ENCODE measurements around the gene ADAMTSL1. TPM values are rescaled to one million over a fixed set of nuclear protein-coding genes. Genes with fewer than 3 reads are reported as not detected.

Gene ADAMTSL1
- total RNA-seq, 4 donors from 2014 or later: 2.0 to 7.3 (median 3.7) TPM

DNA sequence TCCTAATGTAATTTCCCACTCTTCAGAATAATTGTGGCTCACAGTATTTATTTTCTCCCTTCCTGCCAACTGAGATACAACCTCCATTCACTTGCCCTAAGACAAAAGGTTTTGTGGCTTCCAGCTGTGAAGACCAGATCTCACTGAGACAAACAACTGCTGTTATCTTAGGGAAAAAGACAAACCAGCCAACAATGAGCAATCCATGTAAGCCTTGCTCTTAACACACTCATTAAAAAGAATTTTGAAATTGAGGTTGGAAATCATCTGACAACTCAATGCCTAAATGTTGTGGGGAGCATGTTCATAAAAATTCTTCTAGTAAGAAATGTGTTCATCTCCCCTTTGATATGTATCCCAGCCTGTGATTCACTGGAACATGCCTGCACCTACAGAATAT lies 132.9 kb downstream of the ADAMTSL1 start:
- no peak for DNase-seq (ENCODE audit: low spot score)
- no peak for ATAC-seq (ENCODE audit: low FRiP score)
- TF ChIP-seq, protein P1, sequence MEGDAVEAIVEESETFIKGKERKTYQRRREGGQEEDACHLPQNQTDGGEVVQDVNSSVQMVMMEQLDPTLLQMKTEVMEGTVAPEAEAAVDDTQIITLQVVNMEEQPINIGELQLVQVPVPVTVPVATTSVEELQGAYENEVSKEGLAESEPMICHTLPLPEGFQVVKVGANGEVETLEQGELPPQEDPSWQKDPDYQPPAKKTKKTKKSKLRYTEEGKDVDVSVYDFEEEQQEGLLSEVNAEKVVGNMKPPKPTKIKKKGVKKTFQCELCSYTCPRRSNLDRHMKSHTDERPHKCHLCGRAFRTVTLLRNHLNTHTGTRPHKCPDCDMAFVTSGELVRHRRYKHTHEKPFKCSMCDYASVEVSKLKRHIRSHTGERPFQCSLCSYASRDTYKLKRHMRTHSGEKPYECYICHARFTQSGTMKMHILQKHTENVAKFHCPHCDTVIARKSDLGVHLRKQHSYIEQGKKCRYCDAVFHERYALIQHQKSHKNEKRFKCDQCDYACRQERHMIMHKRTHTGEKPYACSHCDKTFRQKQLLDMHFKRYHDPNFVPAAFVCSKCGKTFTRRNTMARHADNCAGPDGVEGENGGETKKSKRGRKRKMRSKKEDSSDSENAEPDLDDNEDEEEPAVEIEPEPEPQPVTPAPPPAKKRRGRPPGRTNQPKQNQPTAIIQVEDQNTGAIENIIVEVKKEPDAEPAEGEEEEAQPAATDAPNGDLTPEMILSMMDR (IDR thresholded peaks at IDR 0.05): no peak

DNA sequence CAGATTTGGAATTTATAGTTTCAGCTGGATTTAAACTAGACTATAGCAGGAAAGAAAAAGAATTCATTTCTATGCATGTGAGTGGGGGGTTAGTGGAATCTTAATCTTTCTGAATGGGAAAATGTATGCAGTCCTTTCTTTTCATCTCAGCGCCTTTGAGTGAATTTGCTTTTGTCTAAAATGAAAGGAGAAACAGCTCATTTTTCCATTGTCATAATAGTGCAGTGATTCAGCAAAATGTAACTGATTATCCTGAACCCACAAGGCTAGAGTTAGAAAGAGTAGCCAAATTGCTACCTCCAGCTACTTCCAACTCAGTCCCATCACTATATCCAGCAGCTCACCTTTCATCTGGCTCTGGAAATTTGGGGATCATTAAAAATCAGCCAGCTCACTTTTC lies 134.4 kb downstream of the ADAMTSL1 start:
- TF ChIP-seq, protein P1 (IDR thresholded peaks at IDR 0.05): no peak
- ATAC-seq (ENCODE audit: low FRiP score) (no peak), DNase-seq (ENCODE audit: low spot score) (no peak)

DNA sequence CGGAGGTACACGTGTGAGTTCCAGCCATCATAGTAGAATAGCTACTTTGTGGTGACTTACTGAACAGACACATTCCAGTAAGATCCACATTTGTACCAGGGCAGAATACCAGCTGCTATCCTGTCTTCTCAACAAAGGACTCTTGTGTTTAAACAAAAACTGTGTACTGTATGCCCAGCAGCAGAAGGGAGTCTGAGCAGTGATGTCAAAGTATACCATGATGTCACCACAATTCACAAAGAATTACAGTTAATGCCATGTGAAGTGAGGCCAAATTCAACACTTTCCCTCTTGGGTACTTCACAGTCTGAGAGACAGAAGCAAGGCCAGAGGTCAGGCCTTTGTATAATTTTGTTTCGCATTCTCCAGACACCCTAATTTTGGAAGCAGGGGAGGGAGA lies 137.0 kb downstream of the ADAMTSL1 start:
- ATAC-seq (ENCODE audit: low FRiP score) (no peak), DNase-seq (ENCODE audit: low spot score) (no peak)
- TF ChIP-seq, protein P1 (IDR thresholded peaks at IDR 0.05): no peak

DNA sequence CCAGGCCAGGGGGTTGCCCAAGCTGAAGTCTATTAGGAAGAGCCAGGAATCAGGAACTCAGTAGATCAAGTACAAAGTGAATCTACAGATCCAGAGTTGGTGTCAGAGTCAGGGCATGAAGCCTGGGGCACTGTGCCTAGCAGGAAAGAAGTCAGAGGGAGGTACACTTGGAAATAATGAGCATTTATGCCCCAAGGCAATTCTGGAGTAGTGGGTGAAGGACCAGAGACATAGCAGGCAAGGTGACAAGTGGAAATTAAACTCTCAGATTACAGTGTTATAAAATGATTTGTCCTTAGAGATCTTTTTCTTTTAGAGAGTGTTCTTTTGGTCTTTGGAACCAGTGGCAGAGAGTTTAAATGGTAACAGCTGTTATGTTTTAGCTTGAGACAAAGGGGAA lies 138.0 kb downstream of the ADAMTSL1 start:
- TF ChIP-seq, protein P1 (IDR thresholded peaks at IDR 0.05): no peak
- DNase-seq (ENCODE audit: low spot score) (no peak), ATAC-seq (ENCODE audit: low FRiP score) (no peak)

DNA sequence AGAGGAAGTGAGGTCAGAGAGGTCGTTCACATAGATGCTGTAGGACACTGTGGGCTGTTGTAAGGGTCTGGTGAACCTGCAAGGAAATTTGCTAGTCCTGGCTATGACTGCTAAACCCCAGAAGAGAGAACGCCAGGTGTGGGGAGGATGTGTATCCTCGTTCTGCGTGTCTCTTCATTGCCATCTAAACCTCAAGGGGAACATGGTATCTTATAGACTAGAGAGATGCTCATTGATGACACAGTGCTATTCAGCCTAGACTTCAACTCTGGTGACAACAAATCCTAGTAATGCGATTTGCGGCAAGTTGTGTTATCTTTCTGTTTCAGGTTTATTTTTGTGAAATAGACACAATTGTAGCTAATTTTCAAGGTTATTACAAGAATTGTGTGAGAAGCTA lies 140.2 kb downstream of the ADAMTSL1 start:
- TF ChIP-seq, protein P1 (IDR thresholded peaks at IDR 0.05): no peak
- DNase-seq (ENCODE audit: low spot score) (no peak), ATAC-seq (ENCODE audit: low FRiP score) (no peak)

DNA sequence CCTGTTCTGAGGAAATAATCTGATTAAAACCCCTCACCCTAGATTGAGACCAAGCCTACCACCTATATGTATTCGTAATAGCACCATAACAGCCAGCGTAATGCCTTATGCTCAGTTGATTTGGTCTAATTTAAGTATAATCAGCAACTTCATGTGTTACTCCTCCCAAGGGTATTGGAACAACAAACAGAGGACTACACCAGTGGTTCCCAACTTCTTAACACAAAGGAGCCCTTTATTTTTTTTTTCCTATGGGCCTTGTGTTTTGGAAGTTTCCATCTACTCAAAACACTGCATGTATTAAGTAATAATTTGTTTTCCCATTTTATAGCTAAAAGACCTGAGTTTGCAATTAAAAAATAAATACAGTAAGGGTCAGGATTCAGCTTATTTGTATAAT lies 140.7 kb downstream of the ADAMTSL1 start:
- TF ChIP-seq, protein P1 (IDR thresholded peaks at IDR 0.05): no peak
- DNase-seq (ENCODE audit: low spot score) (no peak), ATAC-seq (ENCODE audit: low FRiP score) (no peak)

DNA sequence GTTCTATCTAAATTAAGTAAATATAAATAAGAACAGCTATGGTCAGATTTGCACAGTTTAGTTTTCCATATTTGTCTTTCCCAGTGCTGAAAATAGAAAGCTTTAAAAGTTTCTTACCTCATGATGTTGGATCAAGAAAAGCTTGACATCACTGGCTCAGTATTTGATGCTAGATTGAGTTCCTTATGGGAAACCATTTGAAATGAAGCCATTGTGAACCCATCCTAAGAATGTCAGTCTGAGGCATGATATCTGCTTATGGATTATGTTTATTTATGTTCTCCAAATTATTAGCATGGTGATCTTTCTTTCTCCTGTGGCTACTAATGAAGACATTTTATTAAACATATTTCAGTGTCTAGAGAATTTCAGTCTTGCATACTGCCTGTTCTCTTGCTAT lies 143.0 kb downstream of the ADAMTSL1 start:
- ATAC-seq (ENCODE audit: low FRiP score): no peak
- DNase-seq (ENCODE audit: low spot score): no peak
- TF ChIP-seq, protein P1 (IDR thresholded peaks at IDR 0.05): no peak

Measured in omental fat pad (tissue), 4 donors.